ENCODE results near the gene CCDC40.

CCDC40 gene

GRCh38 chr17:80114758-80115157, 78.3 kb downstream of the CCDC40 start:
- no peak for DNase-seq (ENCODE audit: low read depth in 2 of 2)

DNA sequence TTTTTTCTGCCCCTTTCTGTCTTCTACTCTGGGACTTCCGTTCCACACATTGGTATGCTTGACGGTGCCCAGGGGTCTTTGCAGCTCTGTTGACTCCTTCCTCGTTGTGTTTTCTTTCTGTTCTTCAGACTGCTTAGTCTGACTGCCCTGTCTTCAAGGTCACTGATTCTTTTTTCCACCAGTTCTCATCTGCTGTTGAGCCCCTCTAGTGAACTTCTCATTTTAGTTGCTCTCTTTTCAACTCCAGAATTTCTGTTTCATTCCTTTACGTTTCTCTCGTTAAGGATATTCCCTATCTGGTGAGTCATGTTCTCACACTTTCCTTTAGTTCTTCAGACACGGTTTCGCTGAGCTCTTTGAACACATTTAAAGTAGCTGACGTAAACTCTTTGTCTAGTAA, 78.7 kb downstream of the CCDC40 start:
- no peak for DNase-seq (ENCODE audit: low read depth in 2 of 2)

- DNase-seq (ENCODE audit: low read depth in 2 of 2) = no peak
Observed at GRCh38 chr17:80116276-80116920, 80.0 kb downstream of the CCDC40 start.

- DNase-seq (ENCODE audit: low read depth in 2 of 2) = no peak
Observed at GRCh38 chr17:80116921-80117380, 80.5 kb downstream of the CCDC40 start.

DNA sequence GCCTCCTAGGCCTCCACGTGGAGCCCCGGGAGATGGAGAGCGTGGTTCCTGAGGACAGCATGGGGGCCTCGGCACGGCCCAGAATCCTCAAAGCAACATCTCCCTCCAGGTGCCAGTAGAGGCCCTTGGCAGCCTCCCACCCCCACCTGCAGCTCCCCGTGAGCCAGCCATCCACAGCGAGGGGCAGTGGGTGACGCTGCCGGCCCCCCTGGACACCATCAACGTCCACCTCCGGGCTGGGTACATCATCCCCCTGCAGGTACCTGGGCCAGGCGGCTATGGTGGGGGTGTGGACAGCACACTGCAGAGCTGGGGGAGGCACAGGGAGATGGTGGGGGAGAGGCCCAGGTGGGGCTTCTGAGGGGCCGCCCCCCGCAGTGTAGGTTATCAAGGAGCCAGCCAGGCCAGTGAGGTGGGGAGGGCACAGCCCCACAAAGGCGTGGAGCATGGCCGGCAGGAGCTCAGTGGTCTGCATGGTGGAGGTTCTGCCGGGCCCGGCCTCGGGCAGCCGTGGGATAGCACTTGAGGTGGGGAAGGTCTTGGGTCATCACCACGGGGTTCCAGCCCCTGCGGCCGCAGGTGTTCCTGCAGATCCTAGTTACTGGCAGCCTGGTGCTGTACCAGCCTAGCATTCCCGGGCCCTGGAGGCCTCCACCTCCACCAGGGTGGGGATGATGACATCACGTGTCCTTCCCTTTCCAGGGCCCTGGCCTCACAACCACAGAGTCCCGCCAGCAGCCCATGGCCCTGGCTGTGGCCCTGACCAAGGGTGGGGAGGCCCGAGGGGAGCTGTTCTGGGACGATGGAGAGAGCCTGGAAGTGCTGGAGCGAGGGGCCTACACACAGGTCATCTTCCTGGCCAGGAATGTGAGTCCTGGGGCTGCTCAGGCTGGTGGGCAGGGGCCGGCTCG, 81.3 kb downstream of the CCDC40 start:
- no peak for DNase-seq (ENCODE audit: low read depth in 2 of 2)

GRCh38 chr17:80118601-80119270, 82.3 kb downstream of the CCDC40 start:
- DNase-seq (ENCODE audit: low read depth in 2 of 2) = no peak

DNA sequence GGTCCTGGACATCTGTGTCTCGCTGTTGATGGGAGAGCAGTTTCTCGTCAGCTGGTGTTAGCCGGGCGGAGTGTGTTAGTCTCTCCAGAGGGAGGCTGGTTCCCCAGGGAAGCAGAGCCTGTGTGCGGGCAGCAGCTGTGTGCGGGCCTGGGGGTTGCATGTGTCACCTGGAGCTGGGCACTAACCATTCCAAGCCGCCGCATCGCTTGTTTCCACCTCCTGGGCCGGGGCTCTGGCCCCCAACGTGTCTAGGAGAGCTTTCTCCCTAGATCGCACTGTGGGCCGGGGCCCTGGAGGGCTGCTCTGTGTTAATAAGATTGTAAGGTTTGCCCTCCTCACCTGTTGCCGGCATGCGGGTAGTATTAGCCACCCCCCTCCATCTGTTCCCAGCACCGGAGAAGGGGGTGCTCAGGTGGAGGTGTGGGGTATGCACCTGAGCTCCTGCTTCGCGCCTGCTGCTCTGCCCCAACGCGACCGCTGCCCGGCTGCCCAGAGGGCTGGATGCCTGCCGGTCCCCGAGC, 82.9 kb downstream of the CCDC40 start:
- DNase-seq (ENCODE audit: low read depth in 2 of 2) = no peak

DNA sequence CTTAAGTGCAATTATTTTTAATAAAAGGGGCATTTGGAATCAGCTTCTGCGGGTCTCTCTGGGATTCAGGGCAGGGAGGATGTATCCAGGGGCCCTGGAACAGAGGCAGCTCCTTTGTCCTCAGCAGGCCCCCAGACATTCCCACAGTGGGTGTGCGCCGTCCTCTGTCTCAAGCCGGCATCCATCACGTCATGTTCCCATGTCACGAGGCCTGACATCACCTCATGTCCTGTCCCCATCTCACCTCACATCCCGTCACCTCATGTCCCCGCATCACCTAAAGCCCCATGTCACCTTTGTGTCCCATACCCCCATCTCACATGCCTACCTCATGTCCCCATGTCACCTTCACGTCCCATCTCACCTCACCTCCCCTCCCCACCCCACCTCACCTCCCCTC, 83.4 kb downstream of the CCDC40 start:
- DNase-seq (ENCODE audit: low read depth in 2 of 2) = no peak

DNA sequence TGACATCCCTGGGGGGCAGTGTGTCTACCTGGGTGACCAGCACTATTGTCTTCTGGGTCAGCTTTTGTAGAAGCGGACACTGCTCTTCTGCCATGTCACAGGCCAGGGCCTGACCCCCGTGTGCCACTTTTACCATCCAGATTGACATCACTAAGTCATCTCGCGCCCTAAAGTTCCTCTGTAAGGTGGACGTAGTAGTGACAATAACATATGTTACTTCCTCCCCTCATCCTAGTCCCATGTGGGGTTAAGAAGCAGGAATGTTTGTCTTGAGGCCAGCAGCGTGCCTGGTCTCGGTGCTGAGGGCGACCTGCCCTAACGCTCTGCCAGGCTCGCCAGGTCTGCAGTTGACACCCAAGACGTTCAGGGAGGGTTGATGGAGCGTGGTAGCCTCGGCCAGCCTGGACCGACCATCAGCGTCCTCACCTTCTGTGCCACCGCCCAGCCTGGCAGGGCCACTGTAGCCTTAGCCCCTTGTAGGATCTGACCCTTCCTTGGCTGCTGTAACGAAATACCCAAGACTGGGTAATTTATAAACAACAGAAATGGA, 85.7 kb downstream of the CCDC40 start:
- no peak for DNase-seq (ENCODE audit: low read depth in 2 of 2)

GRCh38 chr17:80122926-80123505, 86.6 kb downstream of the CCDC40 start:
- DNase-seq (ENCODE audit: low read depth in 2 of 2) = no peak

DNA sequence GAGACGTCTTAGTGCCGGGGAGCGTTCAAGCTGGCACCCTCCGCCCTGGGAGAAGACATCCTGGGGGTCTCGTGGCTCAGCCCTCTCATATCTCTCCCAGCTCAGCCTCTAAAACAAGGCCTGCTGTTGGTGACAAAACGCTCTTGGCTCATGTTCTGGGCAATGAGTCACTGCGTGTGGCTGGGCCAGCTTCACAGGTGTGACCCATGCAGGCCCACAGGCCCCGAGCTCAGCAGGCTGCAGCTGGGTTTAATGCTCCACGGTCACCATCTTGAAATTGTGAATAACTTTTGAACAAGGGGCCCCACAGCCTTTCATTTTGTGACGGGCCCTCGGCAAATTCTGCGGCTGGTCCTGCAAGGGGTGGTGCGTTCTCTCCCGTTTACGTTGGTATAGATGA, 87.3 kb downstream of the CCDC40 start:
- DNase-seq (ENCODE audit: low read depth in 2 of 2) = no peak

DNA sequence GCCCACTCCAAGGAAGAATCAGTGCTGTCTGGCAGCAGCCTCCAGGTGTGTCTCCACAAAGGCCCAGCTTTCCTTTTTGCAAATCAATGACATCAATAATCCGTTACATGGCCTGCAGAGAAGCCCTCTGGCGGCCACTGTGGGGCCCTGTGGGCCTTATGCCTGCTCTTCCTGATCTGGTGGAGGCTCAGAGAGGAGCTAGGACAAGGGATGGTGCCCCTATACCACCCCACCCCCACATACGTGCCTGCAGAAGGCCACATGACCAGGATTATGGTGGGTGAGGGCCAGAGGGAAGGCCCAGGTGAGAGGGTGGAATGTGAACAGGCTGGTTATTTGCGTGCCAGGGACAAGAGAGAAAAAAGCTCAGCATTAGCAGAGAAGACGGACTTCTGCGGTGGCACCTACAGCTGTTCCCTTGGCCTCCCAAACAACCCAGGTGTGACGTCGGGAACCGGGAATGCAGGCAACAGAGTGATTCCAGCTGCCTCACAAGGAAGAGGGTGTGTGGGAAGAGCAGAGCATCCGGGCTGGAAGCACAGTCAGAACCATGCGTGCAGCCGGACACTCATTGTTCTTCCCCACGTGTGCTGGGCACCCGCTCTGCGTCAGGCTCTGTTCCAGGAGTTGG, 88.0 kb downstream of the CCDC40 start:
- no peak for DNase-seq (ENCODE audit: low read depth in 2 of 2)

DNA sequence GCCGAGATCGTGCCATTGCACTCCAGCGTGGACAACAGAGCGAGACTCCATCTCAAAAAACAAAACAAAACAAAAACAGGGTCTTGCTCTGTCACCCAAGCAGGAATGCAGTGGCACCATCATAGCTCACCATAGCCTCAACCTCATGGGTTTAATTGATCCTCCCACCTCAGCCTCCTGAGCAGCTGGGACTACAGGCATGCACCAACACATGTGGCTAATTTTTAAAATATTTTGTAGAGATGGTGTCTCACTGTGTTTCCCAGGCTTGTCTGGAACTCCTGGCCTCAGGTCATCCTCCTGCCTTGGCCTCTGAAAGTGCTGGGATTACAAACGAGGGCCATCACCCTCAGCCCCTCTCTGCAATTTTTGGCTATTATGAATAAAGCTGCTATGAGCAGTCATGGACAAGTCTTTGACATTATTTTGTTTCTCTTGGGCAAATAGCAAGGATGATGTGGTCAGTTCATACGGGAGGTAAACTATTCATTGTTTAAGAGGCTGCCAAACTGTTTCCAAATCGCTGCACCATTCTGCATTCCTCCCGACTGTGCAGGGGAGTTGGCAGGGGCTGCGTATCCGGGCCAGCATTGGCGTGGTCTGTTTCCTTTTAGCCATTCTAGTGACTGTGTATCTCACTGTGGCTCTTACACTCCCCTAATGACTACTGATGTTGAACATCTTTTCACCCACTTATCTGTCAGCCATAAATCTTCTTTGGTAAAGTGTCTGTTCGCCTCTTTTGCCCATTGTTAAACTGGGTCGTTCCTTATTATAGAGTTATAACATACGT, 89.4 kb downstream of the CCDC40 start:
- no peak for DNase-seq (ENCODE audit: low read depth in 2 of 2)

DNA sequence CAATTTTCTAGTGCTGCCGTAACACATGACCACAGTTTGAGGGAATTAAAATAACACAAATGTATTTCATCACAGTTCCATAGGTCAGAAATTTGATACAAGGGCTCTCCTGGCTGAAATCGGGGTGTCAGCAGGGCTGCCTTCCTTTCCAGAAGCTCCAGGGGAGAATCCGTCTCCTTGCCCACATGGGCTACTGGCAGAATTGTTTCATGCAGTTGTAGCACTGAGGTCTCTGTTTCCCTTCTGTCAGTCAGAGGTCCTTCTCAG, 89.9 kb downstream of the CCDC40 start:
- no peak for DNase-seq (ENCODE audit: low read depth in 2 of 2)

DNA sequence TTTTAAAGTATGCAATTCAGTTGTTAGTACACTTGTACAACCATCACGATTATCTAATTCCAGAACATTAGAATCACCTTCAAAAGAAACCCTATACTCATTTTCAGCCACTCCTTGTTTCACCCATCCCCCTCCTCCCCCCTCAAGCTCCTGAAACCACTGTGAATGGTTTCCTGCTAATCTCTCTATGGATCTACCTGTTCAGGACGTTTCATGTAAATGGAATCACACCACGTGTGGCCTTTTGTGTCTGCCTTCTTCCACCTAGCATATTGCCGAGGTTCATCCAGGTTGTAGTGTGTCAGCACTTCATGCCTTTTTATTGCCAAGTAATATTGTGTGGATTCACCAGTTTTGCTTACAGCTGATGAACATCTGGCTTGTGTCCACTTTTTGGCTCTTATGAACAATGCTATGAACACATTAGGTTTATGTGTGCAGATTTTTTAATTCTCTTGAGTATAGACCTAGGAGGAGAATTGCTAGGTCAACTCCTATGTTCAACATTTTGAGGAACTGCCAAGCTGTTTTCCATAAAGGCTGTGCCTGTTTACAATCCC, 92.6 kb downstream of the CCDC40 start:
- DNase-seq (ENCODE audit: low read depth in 2 of 2) = no peak

- DNase-seq (ENCODE audit: low read depth in 2 of 2) = no peak
Observed at GRCh38 chr17:80130992-80131391, 94.5 kb downstream of the CCDC40 start.

- no peak for DNase-seq (ENCODE audit: low read depth in 2 of 2)
Observed at GRCh38 chr17:80132906-80133625, 96.6 kb downstream of the CCDC40 start.

GRCh38 chr17:80133626-80133970, 97.2 kb downstream of the CCDC40 start:
- DNase-seq (ENCODE audit: low read depth in 2 of 2) = no peak

DNA sequence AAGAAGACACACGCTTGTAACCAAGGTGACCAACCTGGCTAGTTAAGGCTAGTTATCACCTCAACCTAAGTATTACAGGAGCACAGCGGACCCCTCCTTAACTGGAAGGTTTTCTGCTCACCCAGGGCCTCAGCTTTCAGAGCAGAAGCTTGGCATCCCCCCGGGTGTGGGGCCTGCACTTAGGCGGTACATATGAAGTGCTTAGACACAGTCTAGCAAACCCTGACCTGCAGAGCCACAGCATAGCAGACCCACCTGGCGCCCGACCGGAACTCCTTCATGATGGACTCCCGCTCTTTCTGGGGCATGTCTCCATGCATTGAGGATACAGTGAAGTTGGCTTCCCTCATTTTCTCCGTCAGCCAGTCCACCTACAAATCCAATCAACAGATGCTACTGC, 100.7 kb downstream of the CCDC40 start:
- no peak for DNase-seq (ENCODE audit: low read depth in 2 of 2)

All from stimulated activated CD4-positive, alpha-beta T cell treated with anti-CD3 and anti-CD28 coated beads, Interleukin-15, amount 100 ng/mL, for 48 hours (primary cell).